ENCODE results near the gene AUTS2. TPM values are rescaled to one million over a fixed set of nuclear protein-coding genes. Genes with fewer than 3 reads are reported as not detected.

The AUTS2 gene
- polyA plus RNA-seq, 1 experiment: 0.54 TPM

GRCh38 chr7:69743436-69743835 is 145.2 kb downstream of the AUTS2 start:
- no peak overlapping the region for H3K4me3 ChIP-seq (ENCODE audit: low read depth, low read length)
- TF ChIP-seq CTCF (IDR thresholded peaks at IDR 0.05; ENCODE audit: insufficient read depth, low read depth, low read length): no peak
- H3K27me3 ChIP-seq (ENCODE audit: control insufficient read depth, insufficient read depth, low read length): no peaks in the 10 kb centered on the region
- ChIA-PET POLR2A (no interaction called here), CTCF (no interaction called here)
- DNase-seq (ENCODE audit: low read depth): no peak
- no peaks in the 10 kb centered on the region for H3K36me3 ChIP-seq (ENCODE audit: control insufficient read depth, insufficient read depth, low read length)

- Histone ChIP-seq H3K36me3 (ENCODE audit: control insufficient read depth, insufficient read depth, low read length) (no peaks in the 10 kb centered on the region), H3K27me3 (ENCODE audit: control insufficient read depth, insufficient read depth, low read length) (no peaks in the 10 kb centered on the region), H3K4me3 (ENCODE audit: low read depth, low read length) (no peak overlapping the region)
- ChIA-PET POLR2A (no interaction called here), CTCF (no interaction called here)
- no peak for TF ChIP-seq CTCF (IDR thresholded peaks at IDR 0.05; ENCODE audit: insufficient read depth, low read depth, low read length)
- no peak for DNase-seq (ENCODE audit: low read depth)
Observed at GRCh38 chr7:69744026-69744425, 145.8 kb downstream of the AUTS2 start.

- no peak for TF ChIP-seq CTCF (IDR thresholded peaks at IDR 0.05; ENCODE audit: insufficient read depth, low read depth, low read length)
- ChIA-PET CTCF (no interaction called here), POLR2A (no interaction called here)
- no peak for DNase-seq (ENCODE audit: low read depth)
- H3K27me3 ChIP-seq (ENCODE audit: control insufficient read depth, insufficient read depth, low read length): no peaks in the 10 kb centered on the region
- H3K36me3 ChIP-seq (ENCODE audit: control insufficient read depth, insufficient read depth, low read length): no peaks in the 10 kb centered on the region
- no peak overlapping the region for H3K4me3 ChIP-seq (ENCODE audit: low read depth, low read length)
Observed at GRCh38 chr7:69746383-69746782, 148.1 kb downstream of the AUTS2 start.

GRCh38 chr7:69747144-69747543 is 148.9 kb downstream of the AUTS2 start:
- ChIA-PET CTCF (no interaction called here), POLR2A (no interaction called here)
- DNase-seq (ENCODE audit: low read depth): no peak
- no peak for TF ChIP-seq CTCF (IDR thresholded peaks at IDR 0.05; ENCODE audit: insufficient read depth, low read depth, low read length)
- Histone ChIP-seq H3K36me3 (ENCODE audit: control insufficient read depth, insufficient read depth, low read length) (no peaks in the 10 kb centered on the region), H3K4me3 (ENCODE audit: low read depth, low read length) (no peak overlapping the region), H3K27me3 (ENCODE audit: control insufficient read depth, insufficient read depth, low read length) (no peaks in the 10 kb centered on the region)

GRCh38 chr7:69748530-69748929 is 150.3 kb downstream of the AUTS2 start:
- H3K4me3 ChIP-seq (ENCODE audit: low read depth, low read length): no peak overlapping the region
- H3K27me3 ChIP-seq (ENCODE audit: control insufficient read depth, insufficient read depth, low read length): no peaks in the 10 kb centered on the region
- CTCF ChIA-PET: no interaction called here
- no peak for DNase-seq (ENCODE audit: low read depth)
- POLR2A ChIA-PET: no interaction called here
- no peaks in the 10 kb centered on the region for H3K36me3 ChIP-seq (ENCODE audit: control insufficient read depth, insufficient read depth, low read length)
- no peak for TF ChIP-seq CTCF (IDR thresholded peaks at IDR 0.05; ENCODE audit: insufficient read depth, low read depth, low read length)

Measured in BJ (cell line).